H1 (cell line): ENCODE measurements around the gene WDSUB1. TPM values are rescaled to one million over a fixed set of nuclear protein-coding genes. Genes with fewer than 3 reads are reported as not detected.

Source experiments
- CTCF ChIA-PET: fragments of 300-600 bp; sonication (Branson Sonifier 250); formaldehyde crosslinking; loops from one replicate; lab custom pipeline; 2021; ENCODE audit not compliant: partially characterized antibody; lab: Charles Lee
- POLR2A ChIA-PET: fragments of 300-600 bp; sonication (Branson Sonifier 250); formaldehyde crosslinking; loops from one replicate; lab custom pipeline; 2021; ENCODE audit warnings: inconsistent platforms; ENCODE audit not compliant: partially characterized antibody; lab: Charles Lee
- DNase-seq, 2 experiments: peaks; one replicate each; pipeline versions ENCODE4 v3.0.0 to v3.0.0-alpha.2; 2010 to 2022; ENCODE audit warnings: low spot score in 2 of 2, low read depth in 1 of 2, mixed read lengths in 1 of 2
- FAIRE-seq: peaks from 2 replicates; lab custom pipeline; 2011; peaks lifted over from hg19 to GRCh38; lab: Jason Lieb, UNC
- H2AFZ ChIP-seq: 2 replicates; pipeline ENCODE4 v1.8.1; 2012; ENCODE audit warnings: low read length, inconsistent platforms
- H2AK5ac ChIP-seq: 2 replicates; pipeline ENCODE4 v1.6.1; 2013; ENCODE audit warnings: low read depth, low read length
- H2BK120ac ChIP-seq: replicated peaks from 2 replicates; pipeline ENCODE3; 2013; ENCODE audit warnings: low read depth, low read length, inconsistent platforms
- H2BK12ac ChIP-seq: 2 replicates; pipeline ENCODE4 v1.6.1; 2013; ENCODE audit warnings: low read depth, low read length
- H2BK15ac ChIP-seq: 2 replicates; pipeline ENCODE4 v1.6.1; 2013; ENCODE audit warnings: low read length
- H2BK20ac ChIP-seq: 2 replicates; pipeline ENCODE4 v1.6.1; 2013; ENCODE audit warnings: low read length
- H2BK5ac ChIP-seq: 2 replicates; pipeline ENCODE4 v1.6.1; 2013; ENCODE audit warnings: low read depth, low read length
- H3K14ac ChIP-seq: 2 replicates; pipeline ENCODE4 v1.6.1; 2013; ENCODE audit warnings: inconsistent platforms; ENCODE audit not compliant: insufficient read length
- H3K18ac ChIP-seq: 2 replicates; pipeline ENCODE4 v1.6.1; 2013; ENCODE audit warnings: low read length; ENCODE audit errors: extremely low read depth
- H3K23ac ChIP-seq: 2 replicates; pipeline ENCODE4 v1.6.1; 2013; ENCODE audit warnings: inconsistent platforms; ENCODE audit not compliant: insufficient read length
- H3K23me2 ChIP-seq: 2 replicates; pipeline ENCODE4 v1.6.1; 2013; ENCODE audit warnings: low read depth, low read length
- H3K27ac ChIP-seq: 2 replicates; pipeline ENCODE4 v1.6.1; 2011; ENCODE audit warnings: low read depth, low read length, inconsistent platforms
- H3K27me3 ChIP-seq, 4 experiments: replicated peaks in 1 of 4; 1 replicate in 1 of 4; 2 replicates in 3 of 4; pipeline versions ENCODE4 v1.6.1 to v1.8.1; 2011 to 2013; ENCODE audit warnings: low read length in 3 of 4, mild to moderate bottlenecking in 3 of 4, inconsistent platforms in 2 of 4, mixed read lengths in 2 of 4, moderate library complexity in 1 of 4; ENCODE audit not compliant: control insufficient read depth in 3 of 4, insufficient read depth in 3 of 4; ENCODE audit errors: extremely low read depth in 1 of 4
- H3K36me3 ChIP-seq, 4 experiments: 2 replicates each; pipeline versions ENCODE4 v1.6.1 to v1.8.1; 2011 to 2013; ENCODE audit warnings: mild to moderate bottlenecking in 4 of 4, low read length in 3 of 4, moderate library complexity in 2 of 4, control low read depth in 1 of 4, inconsistent platforms in 1 of 4; ENCODE audit not compliant: insufficient read depth in 4 of 4, control insufficient read depth in 2 of 4
- H3K4ac ChIP-seq: replicated peaks from 2 replicates; pipeline ENCODE3; 2013; ENCODE audit warnings: low read length, low read depth, mixed read lengths, inconsistent platforms; ENCODE audit not compliant: insufficient read length
- H3K4me1 ChIP-seq, 4 experiments: replicated peaks in 1 of 4; 1 replicate in 1 of 4; 2 replicates in 3 of 4; pipeline versions ENCODE4 v1.6.1 to v1.8.1; 2011 to 2013; ENCODE audit warnings: low read length in 3 of 4, inconsistent platforms in 2 of 4, mixed read lengths in 1 of 4; ENCODE audit not compliant: insufficient read depth in 4 of 4, control insufficient read depth in 3 of 4
- H3K4me2 ChIP-seq, 2 experiments: 2 replicates each; pipeline versions ENCODE4 v1.6.1 to v1.8.1; 2011 to 2013; ENCODE audit warnings: low read depth in 2 of 2, low read length in 2 of 2, control low read depth in 1 of 2, inconsistent platforms in 1 of 2, mild to moderate bottlenecking in 1 of 2; ENCODE audit not compliant: insufficient read depth in 1 of 2
- H3K4me3 ChIP-seq, 4 experiments: fragments of 200-600, 300-600 bp in 1 of 4; sonication (generic), shearing (Covaris generic), sonication (Bioruptor Twin) in 1 of 4; 2 replicates each; pipeline versions ENCODE4 v1.5.1 to v1.8.1; 2011 to 2016; ENCODE audit warnings: low read length in 4 of 4, low read depth in 3 of 4, control low read depth in 2 of 4, inconsistent platforms in 2 of 4, mild to moderate bottlenecking in 2 of 4, mixed read lengths in 1 of 4, moderate library complexity in 1 of 4; ENCODE audit not compliant: insufficient read depth in 2 of 4; ENCODE audit errors: extremely low read depth in 1 of 4
- H3K56ac ChIP-seq: replicated peaks from 2 replicates; pipeline ENCODE3; 2013; ENCODE audit warnings: low read depth, mild to moderate bottlenecking, mixed read lengths, low read length, inconsistent platforms; ENCODE audit not compliant: insufficient read length
- H3K79me1 ChIP-seq: 2 replicates; pipeline ENCODE4 v1.6.1; 2013; ENCODE audit warnings: low read depth, low read length, control low read depth
- H3K79me2 ChIP-seq, 2 experiments: 2 replicates each; pipeline versions ENCODE4 v1.6.1 to v1.8.1; 2012 to 2013; ENCODE audit warnings: low read length in 2 of 2, mild to moderate bottlenecking in 2 of 2, inconsistent platforms in 1 of 2; ENCODE audit not compliant: insufficient read depth in 2 of 2, control insufficient read depth in 1 of 2
- H3K9ac ChIP-seq, 4 experiments: replicated peaks in 1 of 4; 1 replicate in 1 of 4; 2 replicates in 3 of 4; pipeline versions ENCODE4 v1.6.1 to v1.8.1; 2011 to 2013; ENCODE audit warnings: low read depth in 3 of 4, low read length in 3 of 4, control low read depth in 2 of 4, mild to moderate bottlenecking in 2 of 4, moderate library complexity in 2 of 4, inconsistent platforms in 1 of 4; ENCODE audit errors: extremely low read depth in 1 of 4
- H3K9me3 ChIP-seq, 2 experiments: 2 replicates each; pipeline versions ENCODE4 v1.6.1 to v1.8.1; 2012 to 2013; ENCODE audit warnings: mild to moderate bottlenecking in 2 of 2, moderate library complexity in 2 of 2, control low read depth in 1 of 2, inconsistent platforms in 1 of 2, low read depth in 1 of 2, low read length in 1 of 2, mixed read lengths in 1 of 2; ENCODE audit not compliant: insufficient read depth in 2 of 2
- H4K20me1 ChIP-seq, 2 experiments: replicated peaks in 1 of 2; 2 replicates each; pipeline versions ENCODE3 to v1.8.1; 2011 to 2013; ENCODE audit warnings: inconsistent platforms in 2 of 2, low read length in 2 of 2, mild to moderate bottlenecking in 1 of 2; ENCODE audit not compliant: insufficient read depth in 2 of 2, control insufficient read depth in 1 of 2
- H4K5ac ChIP-seq: 2 replicates; pipeline ENCODE4 v1.6.1; 2013; ENCODE audit warnings: low read length, low read depth, mixed read lengths, inconsistent platforms; ENCODE audit not compliant: insufficient read length
- H4K8ac ChIP-seq: 2 replicates; pipeline ENCODE4 v1.8.0; 2013; ENCODE audit warnings: mild to moderate bottlenecking, moderate library complexity, low read length, inconsistent platforms; ENCODE audit not compliant: insufficient read depth; ENCODE audit errors: extremely low read depth
- H4K91ac ChIP-seq: replicated peaks from 2 replicates; pipeline ENCODE3; 2013; ENCODE audit warnings: low read length, mixed read lengths, inconsistent platforms; ENCODE audit not compliant: insufficient read length
- CHD2 ChIP-seq: IDR thresholded peaks from 2 replicates; pipeline ENCODE4 v1.6.1; 2012; ENCODE audit warnings: low read length, improper control_type of control experiment
- HDAC6 ChIP-seq: IDR thresholded peaks from one replicate; pipeline ENCODE4 v1.7.1; 2012; ENCODE audit warnings: low read depth, mild to moderate bottlenecking, inconsistent platforms, low read length, moderate library complexity
- JUN ChIP-seq: IDR thresholded peaks from 2 replicates; pipeline ENCODE4 v1.6.1; 2011; ENCODE audit warnings: low read depth, mild to moderate bottlenecking, improper control_type of control experiment, low read length
- KDM4A ChIP-seq: IDR thresholded peaks from one replicate; pipeline ENCODE4 v1.7.1; 2012; ENCODE audit warnings: low read depth, mild to moderate bottlenecking, moderate library complexity, low read length, inconsistent platforms; ENCODE audit not compliant: severe bottlenecking
- POU5F1 ChIP-seq: IDR thresholded peaks from 2 replicates; pipeline ENCODE4 v1.6.1; 2011; ENCODE audit warnings: low read depth, mild to moderate bottlenecking, low read length, moderate library complexity
- RFX5 ChIP-seq: IDR thresholded peaks from 2 replicates; pipeline ENCODE4 v1.6.1; 2011; ENCODE audit warnings: low read depth, low read length, improper control_type of control experiment, borderline replicate concordance
- TAF1 ChIP-seq: IDR thresholded peaks from 2 replicates; pipeline ENCODE4 v1.6.1; 2011; ENCODE audit warnings: mild to moderate bottlenecking, low read depth, low read length
- TAF7 ChIP-seq: optimal IDR thresholded peaks from 2 replicates; pipeline ENCODE3; 2011; ENCODE audit warnings: low read depth, mild to moderate bottlenecking, inconsistent platforms, low read length, moderate library complexity, borderline replicate concordance
- whole genome bisulfite sequencing, 2 experiments: shearing (Covaris generic) in 1 of 2; methylation state at CpG; one replicate each; pipeline versions ENCODE4 v1.1.6 to v1.1.7; 2013 to 2015; ENCODE audit warnings: low lambda C conversion rate in 2 of 2, mixed read lengths in 2 of 2, inconsistent platforms in 1 of 2, low coverage in 1 of 2, missing lambda C conversion rate in 1 of 2; ENCODE audit not compliant: insufficient replicate concordance in 2 of 2, insufficient coverage in 1 of 2, insufficient read length in 1 of 2; ENCODE audit errors: extremely low coverage in 1 of 2, missing lambda C conversion rate in 1 of 2; 5-methylcytosine and 5-hydroxymethylcytosine counted together
- polyA plus RNA-seq, 7 experiments: library from polyadenylated mRNA; depleted of rRNA in 3 of 7; stranded (reverse) in 5 of 7; unstranded in 2 of 7; fragments of >200 nt in 5 of 7; fragments of 200-250 nt in 2 of 7; gene quantifications; 1 replicate in 5 of 7; 2 replicates in 1 of 7; 4 replicates in 1 of 7; pipeline versions ENCODE4 v1.2.1 to v1.2.3, GENCODE V29; 2011 to 2013; ENCODE audit warnings: missing spikeins in 2 of 7, mixed read lengths in 2 of 7
- total RNA-seq: library from RNA; stranded (reverse); fragmentation: NEBNext Ultra II Directional; extraction: Animal tissue kit (Norgen Biotek cat#: 25700); gene quantifications from 2 replicates; pipeline ENCODE4 v1.2.1, GENCODE V29; 2021
- TF ChIP-seq, protein P1 (sequence below), 3 experiments: IDR thresholded peaks; 1 replicate in 2 of 3; 2 replicates in 1 of 3; pipeline versions ENCODE4 v1.5.1 to v1.6.1; 2011; ENCODE audit warnings: low read length in 3 of 3, mild to moderate bottlenecking in 3 of 3, inconsistent platforms in 2 of 3, low read depth in 1 of 3, moderate library complexity in 1 of 3; ENCODE audit not compliant: insufficient read depth in 1 of 3; ENCODE audit errors: control extremely low read depth in 1 of 3

The WDSUB1 gene
- total and polyA plus RNA-seq, 2 of the 8 experiments (the other 6 are each of a cell fraction or from before 2014, with no cell fraction given) = 5.5 to 8.0 TPM

DNA sequence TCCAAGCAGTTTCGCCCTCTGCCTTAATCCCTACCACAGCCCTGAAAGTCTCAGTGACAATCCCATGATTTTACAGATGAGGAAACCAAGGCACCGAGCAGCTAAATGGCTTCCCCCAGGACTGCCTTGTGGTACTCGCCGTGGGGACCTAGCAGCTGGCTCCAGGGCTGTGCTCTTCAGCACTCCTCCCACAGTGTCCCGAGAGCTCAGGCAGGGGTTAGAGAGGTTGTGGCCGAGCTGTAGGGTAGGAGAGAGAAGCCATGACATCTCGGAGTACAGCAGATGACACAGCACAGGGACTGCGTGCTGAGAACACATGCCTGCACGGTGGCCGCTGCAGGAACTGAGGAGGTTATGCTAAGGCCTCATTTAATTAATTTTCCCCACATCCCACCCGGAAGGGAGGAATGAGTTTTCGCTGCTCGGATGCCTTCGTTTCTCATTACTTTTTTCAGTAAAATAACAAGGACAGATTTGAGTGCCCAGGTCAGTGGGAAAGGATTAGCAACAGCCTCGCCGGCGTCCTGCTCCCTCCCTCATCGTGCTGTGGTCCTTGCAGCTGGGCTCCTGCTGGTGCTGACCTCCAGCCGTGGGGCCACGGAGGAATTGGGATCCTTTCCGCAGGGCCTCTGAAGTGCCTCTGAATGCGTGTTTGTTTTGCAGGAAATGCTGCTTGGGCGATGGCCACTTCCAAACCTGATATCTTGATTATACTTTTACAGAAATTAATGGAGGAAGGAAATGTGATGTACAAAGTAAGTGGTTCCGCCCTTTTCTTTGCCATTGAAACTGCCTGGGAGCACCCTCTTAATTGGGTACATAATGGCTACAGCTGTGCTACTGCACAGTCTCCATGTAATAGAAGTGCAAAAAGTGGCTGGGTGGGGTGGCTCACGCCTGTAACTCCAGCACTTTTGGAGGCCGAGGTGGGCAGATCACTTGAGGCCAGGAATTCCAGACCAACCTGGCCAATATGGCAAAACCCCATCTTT lies 61.2 kb downstream of the WDSUB1 start:
- no peak overlapping the region for H2AK5ac ChIP-seq
- H3K9me3 ChIP-seq = no peaks in the 10 kb centered on the region
- no peak overlapping the region for H2BK15ac ChIP-seq
- no peak overlapping the region for H3K18ac ChIP-seq
- peaks cover 2 to 6% of the 10 kb centered on the region in 2 experiments for H4K20me1 ChIP-seq
- no peaks in the 10 kb centered on the region; a peak in 1 of 7 replicates for H3K27me3 ChIP-seq
- no peak overlapping the region; a peak in 1 of 4 replicates for H3K4me2 ChIP-seq
- ChIA-PET CTCF (interaction anchor here (1.1 to 4.2 kb wide), 3 partner anchors 10 to 64 kb away, joined by 3 to 19 read pairs (median 3); no protein-coding TSS in a partner anchor), POLR2A (no interaction called here)
- no peaks in the 10 kb centered on the region for H3K79me1 ChIP-seq
- no peak overlapping the region for H3K56ac ChIP-seq
- no peak overlapping the region for H3K9ac ChIP-seq
- DNase-seq = peak in 1 of 2 experiments; percentile 39
- H2AFZ ChIP-seq = no peak overlapping the region
- no peak overlapping the region for H3K4ac ChIP-seq
- H3K23ac ChIP-seq = no peak overlapping the region
- H2BK120ac ChIP-seq = no peak overlapping the region
- H3K4me1 ChIP-seq = no peaks in the 10 kb centered on the region
- H3K79me2 ChIP-seq = no peaks in the 10 kb centered on the region
- no peak overlapping the region for H2BK5ac ChIP-seq
- no peak overlapping the region; the same call in 1 of the 2 replicates for H4K8ac ChIP-seq
- H4K5ac ChIP-seq = no peak overlapping the region
- no peak for FAIRE-seq
- H3K4me3 ChIP-seq = no peak overlapping the region
- H3K23me2 ChIP-seq = no peaks in the 10 kb centered on the region
- WGBS, 2 experiments = 86% methylated on average over 26 of the region's 26 CpGs; no CpG with 5 or more reads in 1 of the 2 experiments
- no peak overlapping the region for H3K14ac ChIP-seq
- H3K27ac ChIP-seq = no peak overlapping the region
- H2BK20ac ChIP-seq = no peak overlapping the region
- peaks cover 0 to 3% (median 1%) of the 10 kb centered on the region in 4 experiments; a peak in 1 of 8 replicates for H3K36me3 ChIP-seq
- no peak overlapping the region for H4K91ac ChIP-seq
- no peak overlapping the region for H2BK12ac ChIP-seq
- TF ChIP-seq POU5F1 = no peak
- no peak for TF ChIP-seq TAF7
- no peak for TF ChIP-seq HDAC6
- no peak for TF ChIP-seq KDM4A
- no peak for TF ChIP-seq TAF1
- TF ChIP-seq RFX5 = no peak
- TF ChIP-seq, protein P1, sequence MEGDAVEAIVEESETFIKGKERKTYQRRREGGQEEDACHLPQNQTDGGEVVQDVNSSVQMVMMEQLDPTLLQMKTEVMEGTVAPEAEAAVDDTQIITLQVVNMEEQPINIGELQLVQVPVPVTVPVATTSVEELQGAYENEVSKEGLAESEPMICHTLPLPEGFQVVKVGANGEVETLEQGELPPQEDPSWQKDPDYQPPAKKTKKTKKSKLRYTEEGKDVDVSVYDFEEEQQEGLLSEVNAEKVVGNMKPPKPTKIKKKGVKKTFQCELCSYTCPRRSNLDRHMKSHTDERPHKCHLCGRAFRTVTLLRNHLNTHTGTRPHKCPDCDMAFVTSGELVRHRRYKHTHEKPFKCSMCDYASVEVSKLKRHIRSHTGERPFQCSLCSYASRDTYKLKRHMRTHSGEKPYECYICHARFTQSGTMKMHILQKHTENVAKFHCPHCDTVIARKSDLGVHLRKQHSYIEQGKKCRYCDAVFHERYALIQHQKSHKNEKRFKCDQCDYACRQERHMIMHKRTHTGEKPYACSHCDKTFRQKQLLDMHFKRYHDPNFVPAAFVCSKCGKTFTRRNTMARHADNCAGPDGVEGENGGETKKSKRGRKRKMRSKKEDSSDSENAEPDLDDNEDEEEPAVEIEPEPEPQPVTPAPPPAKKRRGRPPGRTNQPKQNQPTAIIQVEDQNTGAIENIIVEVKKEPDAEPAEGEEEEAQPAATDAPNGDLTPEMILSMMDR (IDR thresholded peaks at IDR 0.05; ENCODE audit: control extremely low read depth in 1 of 3, insufficient read depth in 1 of 3, low read depth in 1 of 3, low read length in 3 of 3) = no peak
- no peak for TF ChIP-seq JUN
- no peak for TF ChIP-seq CHD2
